Body of pancreas (tissue), 4 donors: Measurements from ENCODE around the gene SNX25. TPM values are rescaled to one million over a fixed set of nuclear protein-coding genes. Genes with fewer than 3 reads are reported as not detected.
A peak's percentile ranks its signal among the peaks of the same experiment; 100 is the strongest.

ENCODE experiments used
- ATAC-seq: fragments of 150-250 bp; one replicate; pipeline ENCODE4 v1.9.1; 2016
- DNase-seq, 4 donors: peaks; one replicate each; pipeline ENCODE4 v3.0.0-alpha.2; 2019
- H3K27ac ChIP-seq, 4 donors: fragments of 200-600 bp; sonication (generic); 1 replicate in 3 of 4; 2 replicates in 1 of 4; pipeline versions ENCODE4 v1.5.1 to v1.6.1; 2016 to 2019; ENCODE audit warnings: mild to moderate bottlenecking in 1 of 4, mixed read lengths in 1 of 4, moderate library complexity in 1 of 4
- H3K27me3 ChIP-seq, 2 donors: fragments of 200-600 bp; sonication (generic); one replicate each; pipeline ENCODE4 v1.6.0; 2016; ENCODE audit warnings: mild to moderate bottlenecking in 1 of 2
- H3K36me3 ChIP-seq, 2 donors: fragments of 200-600 bp; sonication (generic); replicated peaks in 1 of 2; 2 replicates each; pipeline ENCODE4 v1.5.1; 2016; ENCODE audit warnings: low read depth in 2 of 2; ENCODE audit not compliant: insufficient read depth in 1 of 2
- H3K4me1 ChIP-seq: fragments of 200-600 bp; sonication (generic); one replicate; pipeline ENCODE4 v1.6.0; 2016
- H3K4me3 ChIP-seq, 2 donors: fragments of 200-600 bp; sonication (generic); 1 replicate in 1 of 2; 2 replicates in 1 of 2; pipeline ENCODE4 v1.5.1; 2016 to 2019
- H3K9me3 ChIP-seq, 3 donors: fragments of 200-600 bp; sonication (generic); 1 replicate in 2 of 3; 2 replicates in 1 of 3; pipeline ENCODE4 v1.5.1; 2016
- POLR2A ChIP-seq, 3 donors: fragments of 450-650 bp; IDR thresholded peaks; one replicate each; pipeline ENCODE4 v1.6.1; 2016; ENCODE audit warnings: antibody characterized with exemption in 3 of 3, mild to moderate bottlenecking in 2 of 3
- WGBS, 2 donors: methylation state at CpG; one replicate each; pipeline ENCODE4 v1.1.5; 2017; 5-methylcytosine and 5-hydroxymethylcytosine counted together
- intact Hi-C: fragments of 100-400 bp; cut with DNase I; formaldehyde crosslinking; loops from one replicate; pipeline ENCODE4 v1.15.1; 2023
- total RNA-seq, 2 donors: library from RNA; depleted of rRNA; stranded (reverse); fragments of >200 nt; gene quantifications; one replicate each; pipeline ENCODE4 v1.1.0, GENCODE V29; 2016
- TF ChIP-seq, protein P1 (sequence below), 7 experiments: fragments of 450-650 bp in 4 of 7; fragments of 200-600 bp in 3 of 7; sonication (generic) in 3 of 7; IDR thresholded peaks; one replicate each; pipeline ENCODE4 v1.5.1; 2016 to 2019; ENCODE audit warnings: antibody characterized with exemption in 7 of 7

The SNX25 gene
- total RNA-seq, 2 donors from 2014 or later, result 16.6 to 25.7 TPM

DNA sequence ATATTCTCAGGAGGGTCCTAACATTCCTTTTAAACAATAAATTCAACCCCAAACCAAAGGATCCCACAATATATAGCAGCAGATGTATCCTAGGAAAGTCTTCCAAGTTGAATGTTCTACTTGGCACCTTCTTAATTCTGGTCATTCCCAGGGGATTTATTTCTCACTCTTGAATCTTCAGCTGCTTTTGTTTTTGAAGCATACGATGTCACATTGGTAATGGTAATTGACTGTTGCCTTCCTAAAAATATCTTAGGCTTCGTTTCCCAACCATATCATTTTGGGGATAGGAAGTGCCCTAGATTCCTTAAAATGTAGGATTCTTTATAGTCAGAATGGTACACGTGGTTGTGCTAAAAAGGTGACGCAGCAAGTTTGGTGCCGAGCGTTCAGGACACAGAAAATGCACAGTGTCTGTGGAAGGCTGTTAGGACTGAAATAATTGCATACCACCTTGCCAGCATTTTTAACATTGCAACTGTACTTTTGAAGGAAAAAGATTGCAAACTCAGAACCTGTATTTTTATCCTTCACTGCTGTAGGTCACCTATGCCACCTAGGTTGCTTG, 8.1 kb downstream of the SNX25 start:
- no peak for ATAC-seq
- intact Hi-C loops, result no loop called here
- DNase-seq, result no peak
- H3K27me3 ChIP-seq, result no peaks in the 10 kb centered on the region
- H3K4me3 ChIP-seq, result no peak overlapping the region
- WGBS, 2 donors, result 83 to 84% methylated on average over 6 of the region's 6 CpGs
- H3K27ac ChIP-seq, result no peak overlapping the region
- no peaks in the 10 kb centered on the region for H3K36me3 ChIP-seq
- H3K4me1 ChIP-seq, result peaks cover 18% of the 10 kb centered on the region
- no peaks in the 10 kb centered on the region for H3K9me3 ChIP-seq
- TF ChIP-seq, protein P1, sequence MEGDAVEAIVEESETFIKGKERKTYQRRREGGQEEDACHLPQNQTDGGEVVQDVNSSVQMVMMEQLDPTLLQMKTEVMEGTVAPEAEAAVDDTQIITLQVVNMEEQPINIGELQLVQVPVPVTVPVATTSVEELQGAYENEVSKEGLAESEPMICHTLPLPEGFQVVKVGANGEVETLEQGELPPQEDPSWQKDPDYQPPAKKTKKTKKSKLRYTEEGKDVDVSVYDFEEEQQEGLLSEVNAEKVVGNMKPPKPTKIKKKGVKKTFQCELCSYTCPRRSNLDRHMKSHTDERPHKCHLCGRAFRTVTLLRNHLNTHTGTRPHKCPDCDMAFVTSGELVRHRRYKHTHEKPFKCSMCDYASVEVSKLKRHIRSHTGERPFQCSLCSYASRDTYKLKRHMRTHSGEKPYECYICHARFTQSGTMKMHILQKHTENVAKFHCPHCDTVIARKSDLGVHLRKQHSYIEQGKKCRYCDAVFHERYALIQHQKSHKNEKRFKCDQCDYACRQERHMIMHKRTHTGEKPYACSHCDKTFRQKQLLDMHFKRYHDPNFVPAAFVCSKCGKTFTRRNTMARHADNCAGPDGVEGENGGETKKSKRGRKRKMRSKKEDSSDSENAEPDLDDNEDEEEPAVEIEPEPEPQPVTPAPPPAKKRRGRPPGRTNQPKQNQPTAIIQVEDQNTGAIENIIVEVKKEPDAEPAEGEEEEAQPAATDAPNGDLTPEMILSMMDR (IDR thresholded peaks at IDR 0.05), result no peak
- no peak for TF ChIP-seq POLR2A (IDR thresholded peaks at IDR 0.05)

DNA sequence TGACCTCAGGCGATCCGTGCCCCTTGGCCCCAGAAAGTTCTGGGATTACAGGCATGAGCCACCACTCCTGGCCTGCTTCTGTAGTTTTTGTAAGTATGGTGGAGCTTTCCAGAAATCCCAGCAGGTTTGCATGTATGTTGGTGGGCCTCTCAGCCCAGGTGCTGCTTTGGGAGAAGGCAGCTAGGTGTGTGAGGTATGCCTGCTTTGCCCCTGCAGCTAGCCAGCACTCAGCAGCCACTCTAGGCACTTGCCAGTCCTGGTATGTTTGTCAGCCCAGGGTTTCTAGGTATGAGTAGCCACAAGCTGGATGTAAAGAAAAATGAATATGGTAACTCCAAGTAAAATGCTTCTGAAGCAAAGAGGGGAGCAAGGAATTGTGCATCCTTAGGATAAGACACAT, 8.9 kb downstream of the SNX25 start:
- H3K9me3 ChIP-seq, result no peaks in the 10 kb centered on the region
- H3K27me3 ChIP-seq, result no peaks in the 10 kb centered on the region
- 92 to 100% methylated on average over 1 to 2 of the region's 2 CpGs for WGBS, 2 donors
- ATAC-seq (no peak), DNase-seq (no peak)
- no peak overlapping the region for H3K27ac ChIP-seq
- TF ChIP-seq, protein P1 (IDR thresholded peaks at IDR 0.05), result no peak
- no peak for TF ChIP-seq POLR2A (IDR thresholded peaks at IDR 0.05)
- no peak overlapping the region for H3K4me3 ChIP-seq
- intact Hi-C loops, result no loop called here
- H3K4me1 ChIP-seq, result peaks cover 18% of the 10 kb centered on the region
- no peaks in the 10 kb centered on the region for H3K36me3 ChIP-seq

DNA sequence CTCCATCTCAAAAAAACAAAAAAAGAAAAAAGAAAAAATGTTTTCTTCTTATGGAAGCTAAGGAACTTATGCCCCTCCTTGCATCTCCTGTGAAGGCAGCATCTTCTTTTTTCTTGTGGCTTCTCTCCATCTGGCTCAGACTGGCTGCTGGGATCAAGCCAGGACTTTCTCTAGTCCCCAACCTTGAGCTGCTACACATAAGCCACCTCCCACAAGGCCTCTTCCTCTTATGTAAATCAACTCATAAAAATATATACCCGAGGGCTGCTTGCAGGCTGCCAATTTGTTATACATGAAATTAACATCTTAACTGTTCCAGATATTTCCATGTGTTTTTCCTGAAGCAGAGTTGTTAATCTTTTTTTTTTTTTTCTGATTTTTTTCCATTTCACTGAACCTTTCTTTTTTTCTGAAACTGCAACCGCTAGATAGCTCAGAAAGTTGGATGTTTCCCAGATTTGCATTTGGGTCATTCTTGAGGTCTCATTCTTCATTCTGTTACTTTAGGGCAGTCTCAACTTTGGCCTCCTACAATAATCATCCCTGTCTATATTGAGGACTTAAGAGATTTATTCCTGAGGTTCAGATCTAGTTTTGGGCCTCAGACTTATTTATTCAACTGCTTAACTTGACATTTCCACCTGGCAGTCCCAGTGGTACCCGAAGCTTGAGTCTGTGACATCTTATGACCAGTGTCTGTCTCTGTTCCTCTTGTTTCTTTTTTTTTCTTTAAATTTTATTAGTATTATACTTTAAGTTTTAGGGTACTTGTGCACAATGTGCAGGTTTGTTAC, 10.3 kb downstream of the SNX25 start:
- ATAC-seq (peak; percentile 35), DNase-seq (peak in 3 of 4 donors; percentile 52 to 66 (median 56))
- peaks cover 18% of the 10 kb centered on the region for H3K4me1 ChIP-seq
- TF ChIP-seq POLR2A (IDR thresholded peaks at IDR 0.05), result no peak
- TF ChIP-seq, protein P1 (IDR thresholded peaks at IDR 0.05), result no peak
- 16 to 20% methylated on average over 3 of the region's 3 CpGs for WGBS, 2 donors
- intact Hi-C loops, result no loop called here
- H3K4me3 ChIP-seq, result no peak overlapping the region
- peak overlapping the region in 1 of 4 donors; percentile 32 for H3K27ac ChIP-seq
- H3K9me3 ChIP-seq, result no peaks in the 10 kb centered on the region
- H3K27me3 ChIP-seq, result no peaks in the 10 kb centered on the region
- H3K36me3 ChIP-seq, result no peaks in the 10 kb centered on the region

DNA sequence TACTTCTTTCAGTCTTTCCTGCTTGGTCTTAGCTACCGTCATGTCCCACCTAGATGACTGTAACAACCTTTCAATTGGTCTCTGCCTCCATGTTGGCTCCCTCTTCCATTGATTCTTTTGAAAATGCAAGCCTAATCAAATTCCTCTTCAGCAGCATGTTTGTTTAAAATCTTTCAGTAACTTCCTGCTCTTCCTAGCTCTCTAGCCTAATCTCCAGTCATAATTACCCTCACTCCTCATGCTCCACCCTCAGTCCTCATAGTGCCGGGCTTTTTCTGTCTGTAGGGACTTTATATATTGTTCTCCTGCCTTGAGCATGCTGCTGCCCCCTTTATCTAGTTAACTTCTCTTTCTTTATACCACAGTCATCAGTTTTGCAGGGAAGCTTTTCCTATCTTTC, 12.1 kb downstream of the SNX25 start:
- TF ChIP-seq, protein P1 (IDR thresholded peaks at IDR 0.05), result no peak
- TF ChIP-seq POLR2A (IDR thresholded peaks at IDR 0.05), result no peak
- no peaks in the 10 kb centered on the region for H3K9me3 ChIP-seq
- no peaks in the 10 kb centered on the region for H3K36me3 ChIP-seq
- H3K4me1 ChIP-seq, result peaks cover 17% of the 10 kb centered on the region
- WGBS, 2 donors, result 74 to 82% methylated on average over 2 of the region's 2 CpGs
- intact Hi-C loops, result no loop called here
- no peak for ATAC-seq
- no peak for DNase-seq
- H3K27ac ChIP-seq, result no peak overlapping the region
- no peak overlapping the region for H3K4me3 ChIP-seq
- H3K27me3 ChIP-seq, result no peaks in the 10 kb centered on the region
